Ishikawa (cell line): ENCODE data around the gene KIFC1.

Source experiments
- CEBPB ChIP-seq: IDR thresholded peaks from 2 replicates; pipeline ENCODE4 v1.6.1; 2012
- CREB1 ChIP-seq: IDR thresholded peaks from 2 replicates; pipeline ENCODE4 v1.6.1; 2012; ENCODE audit warnings: low read depth
- EGR1 ChIP-seq: IDR thresholded peaks from 2 replicates; pipeline ENCODE4 v1.6.1; 2012
- EP300 ChIP-seq: IDR thresholded peaks from 2 replicates; pipeline ENCODE4 v1.6.1; 2012; ENCODE audit warnings: borderline replicate concordance
- FOXM1 ChIP-seq: IDR thresholded peaks from 2 replicates; pipeline ENCODE4 v1.6.1; 2012; ENCODE audit warnings: low read depth, borderline replicate concordance
- NFIC ChIP-seq: IDR thresholded peaks from 2 replicates; pipeline ENCODE4 v1.6.1; 2012
- RAD21 ChIP-seq: IDR thresholded peaks from 2 replicates; pipeline ENCODE4 v1.6.1; 2012; ENCODE audit warnings: low read depth
- REST ChIP-seq: IDR thresholded peaks from 2 replicates; pipeline ENCODE4 v1.6.1; 2012; ENCODE audit warnings: low read depth, mild to moderate bottlenecking
- TAF1 ChIP-seq: IDR thresholded peaks from 2 replicates; pipeline ENCODE4 v1.6.1; 2012; ENCODE audit warnings: low read depth, mild to moderate bottlenecking
- TCF12 ChIP-seq: IDR thresholded peaks from 2 replicates; pipeline ENCODE4 v1.6.1; 2012; ENCODE audit warnings: low read depth
- TEAD4 ChIP-seq: IDR thresholded peaks from 2 replicates; pipeline ENCODE4 v1.6.1; 2012
- YY1 ChIP-seq: IDR thresholded peaks from 2 replicates; pipeline ENCODE4 v1.6.1; 2012; ENCODE audit warnings: low read depth
- ZBTB7A ChIP-seq: IDR thresholded peaks from 2 replicates; pipeline ENCODE4 v1.6.1; 2012; ENCODE audit warnings: low read depth
- TF ChIP-seq, protein P1 (sequence below): IDR thresholded peaks from 2 replicates; pipeline ENCODE4 v1.6.1; 2012
- TF ChIP-seq, protein P2 (sequence below): IDR thresholded peaks from 2 replicates; pipeline ENCODE4 v1.6.1; 2012

KIFC1 gene

DNA sequence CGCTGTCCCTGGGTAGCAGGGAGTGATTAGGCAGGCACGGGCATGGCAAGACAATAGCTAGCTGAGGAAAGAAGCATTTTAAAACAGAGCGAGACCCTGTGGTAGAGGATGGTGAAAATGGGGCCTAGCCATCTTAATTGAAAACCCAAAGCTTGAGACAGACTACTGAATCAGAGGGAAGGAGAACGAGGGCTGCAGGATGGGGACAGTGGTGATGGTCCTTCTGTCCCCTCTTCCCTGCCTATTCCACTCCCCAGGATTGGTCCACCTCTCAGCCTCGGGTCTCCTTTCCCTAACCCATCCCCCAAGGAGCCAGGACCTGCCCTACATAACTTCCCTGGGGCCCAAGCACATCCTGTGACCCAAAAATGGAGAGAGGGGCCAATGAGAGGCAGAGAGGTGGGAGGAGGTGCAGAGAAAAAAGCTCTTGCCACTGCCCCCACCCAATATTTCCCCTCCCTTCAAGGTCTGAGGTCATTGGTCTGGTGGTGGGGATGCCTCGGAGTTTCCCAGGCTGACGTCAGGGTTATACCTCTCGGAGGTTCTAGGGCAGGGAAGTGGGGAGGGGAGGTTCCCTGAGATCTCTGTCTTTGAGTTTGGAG lies 27.2 kb downstream of the KIFC1 start:
- no peak for TF ChIP-seq TEAD4
- TF ChIP-seq ZBTB7A: no peak
- no peak for TF ChIP-seq NFIC
- no peak for TF ChIP-seq CREB1
- TF ChIP-seq EP300: no peak
- TF ChIP-seq REST: no peak
- no peak for TF ChIP-seq CEBPB
- no peak for TF ChIP-seq YY1
- no peak for TF ChIP-seq EGR1
- no peak for TF ChIP-seq TCF12
- TF ChIP-seq, protein P1, sequence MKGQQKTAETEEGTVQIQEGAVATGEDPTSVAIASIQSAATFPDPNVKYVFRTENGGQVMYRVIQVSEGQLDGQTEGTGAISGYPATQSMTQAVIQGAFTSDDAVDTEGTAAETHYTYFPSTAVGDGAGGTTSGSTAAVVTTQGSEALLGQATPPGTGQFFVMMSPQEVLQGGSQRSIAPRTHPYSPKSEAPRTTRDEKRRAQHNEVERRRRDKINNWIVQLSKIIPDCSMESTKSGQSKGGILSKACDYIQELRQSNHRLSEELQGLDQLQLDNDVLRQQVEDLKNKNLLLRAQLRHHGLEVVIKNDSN: no peak
- TF ChIP-seq, protein P2, sequence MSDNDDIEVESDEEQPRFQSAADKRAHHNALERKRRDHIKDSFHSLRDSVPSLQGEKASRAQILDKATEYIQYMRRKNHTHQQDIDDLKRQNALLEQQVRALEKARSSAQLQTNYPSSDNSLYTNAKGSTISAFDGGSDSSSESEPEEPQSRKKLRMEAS: no peak
- TF ChIP-seq RAD21: no peak
- no peak for TF ChIP-seq FOXM1
- no peak for TF ChIP-seq TAF1

GRCh38 chr6:33419580-33420490 lies 28.2 kb downstream of the KIFC1 start, which contains the start of gene SYNGAP1:
Gene SYNGAP1 (plus strand): TSS chr6:33420065. CDS start chr6:33420265, 200 bp downstream.
- TF ChIP-seq ZBTB7A: 0 out of 2 replicates have a peak, but pooled peaks have one; percentile 38
- TF ChIP-seq TEAD4: no peak

DNA sequence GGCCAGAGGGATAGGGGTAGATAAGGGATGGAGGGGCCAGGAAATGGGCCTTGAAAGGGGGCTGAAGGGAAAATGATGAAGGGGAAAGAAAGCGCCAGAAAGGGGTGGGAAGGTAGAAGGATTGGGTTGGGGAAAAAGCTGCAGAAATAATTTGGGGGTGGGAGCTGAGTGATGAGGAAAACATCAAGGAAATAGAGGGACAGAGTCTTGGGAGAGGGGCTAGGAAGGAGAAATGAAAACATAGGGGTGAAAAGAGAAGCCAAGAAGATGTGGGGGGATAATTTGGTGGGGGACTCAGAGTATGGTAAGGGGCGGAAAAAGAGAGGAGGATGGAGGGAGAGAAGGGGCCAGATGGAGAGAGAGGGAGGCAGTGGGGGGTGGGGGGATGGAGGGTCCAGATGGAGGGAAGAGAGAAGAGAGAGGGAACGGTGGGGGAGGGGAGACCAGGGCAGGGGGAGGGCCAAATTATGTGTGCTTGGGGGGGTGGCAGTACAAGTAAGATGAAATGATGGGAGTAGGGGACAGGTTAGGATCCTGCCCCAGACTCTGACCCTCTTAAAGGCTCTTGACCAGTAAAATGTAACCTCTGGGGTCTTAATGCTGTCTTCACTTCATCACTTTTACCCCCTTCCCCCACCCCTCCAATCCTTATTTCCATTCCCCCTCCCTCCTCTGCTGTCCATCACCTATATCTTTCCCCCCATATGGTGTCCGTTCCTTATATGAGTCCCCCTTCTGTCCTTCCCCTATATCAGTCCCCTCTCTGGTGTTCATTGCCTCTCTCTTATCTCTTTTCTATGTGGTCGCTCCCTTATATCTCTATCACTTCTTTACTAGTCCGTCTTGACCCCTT lies 29.1 kb downstream of the KIFC1 start:
- TF ChIP-seq REST: no peak
- TF ChIP-seq ZBTB7A: no peak
- no peak for TF ChIP-seq RAD21
- TF ChIP-seq FOXM1: no peak
- no peak for TF ChIP-seq YY1
- TF ChIP-seq CREB1: no peak
- no peak for TF ChIP-seq TEAD4
- TF ChIP-seq, protein P2: no peak
- no peak for TF ChIP-seq EGR1
- TF ChIP-seq TCF12: no peak
- TF ChIP-seq CEBPB: no peak
- TF ChIP-seq, protein P1: no peak
- no peak for TF ChIP-seq EP300
- TF ChIP-seq TAF1: no peak
- no peak for TF ChIP-seq NFIC

- TF ChIP-seq CEBPB (no peak), TEAD4 (no peak), RAD21 (no peak), EP300 (no peak), NFIC (no peak), CREB1 (no peak), REST (no peak), TCF12 (no peak), ZBTB7A (no peak), TAF1 (no peak), EGR1 (no peak), FOXM1 (no peak), YY1 (no peak)
- TF ChIP-seq, protein P1: no peak
- TF ChIP-seq, protein P2: no peak
Observed at GRCh38 chr6:33421344-33421643, 29.7 kb downstream of the KIFC1 start.
